HCT116 (cell line): ENCODE results near the gene TEX11. TPM values are rescaled to one million over a fixed set of nuclear protein-coding genes. Genes with fewer than 3 reads are reported as not detected.

Source experiments
- ATAC-seq: fragments of 200-7000 bp; cut with Tn5 transposase; 2 replicates; pipeline ENCODE4 v1.9.1; 2020; ENCODE audit warnings: mild to moderate bottlenecking, moderate library complexity
- BruUV-seq: library from RNA; stranded (reverse); fragments of 400-500 nt; replicated peaks from 2 replicates; lab custom pipeline; 2021; lab: Mats Ljungman, UMichigan
- CTCF ChIA-PET: fragments of 300-600 bp; sonication (Branson Sonifier 250); formaldehyde crosslinking; loops from one replicate; lab custom pipeline; 2021; ENCODE audit warnings: antibody characterized with exemption; lab: Charles Lee
- POLR2A ChIA-PET: fragments of 300-600, 350-600 bp; sonication (Branson Sonifier 250); formaldehyde crosslinking; loops from one replicate; lab custom pipeline; 2021; ENCODE audit warnings: antibody characterized with exemption; lab: Charles Lee
- RAD21 ChIA-PET, 2 experiments: fragments of 300-600 bp; sonication (Branson Sonifier 250); formaldehyde crosslinking; loops; one replicate each; lab custom pipeline; 2023; ENCODE audit warnings: low total read pairs in 2 of 2; ENCODE audit not compliant: uncharacterized antibody in 2 of 2, unreplicated experiment in 2 of 2, low non-redundant PET in 1 of 2; lab: Charles Lee
- DNase-seq: peaks from one replicate; pipeline ENCODE4 v3.0.0-alpha.2; 2010; ENCODE audit warnings: low read depth, low spot score
- H2AFZ ChIP-seq: fragments of 200-600 bp; shearing (Covaris generic), sonication (generic); 2 replicates; pipeline ENCODE4 v1.6.1; 2017; ENCODE audit warnings: low read depth, mixed run types, mixed read lengths, antibody characterized with exemption, low read length; ENCODE audit not compliant: poor library complexity, severe bottlenecking
- H3K27ac ChIP-seq: 2 replicates; pipeline ENCODE4 v1.5.1; 2012; ENCODE audit warnings: low read depth, low read length
- H3K27me3 ChIP-seq: fragments of 200-600 bp; sonication (generic); 2 replicates; pipeline ENCODE4 v1.6.1; 2016; ENCODE audit warnings: mixed run types, low read length, mixed read lengths; ENCODE audit not compliant: insufficient read depth
- H3K36me3 ChIP-seq, 2 experiments: fragments of 200-500 bp in 1 of 2; fragments of 200-600 bp in 1 of 2; sonication (Bioruptor generic) in 1 of 2; sonication (generic) in 1 of 2; 2 replicates each; pipeline versions ENCODE4 v1.5.1 to v1.6.1; 2014 to 2016; ENCODE audit warnings: low read length in 2 of 2, inconsistent platforms in 1 of 2, mixed read lengths in 1 of 2, mixed run types in 1 of 2; ENCODE audit not compliant: insufficient read depth in 2 of 2, control insufficient read depth in 1 of 2
- H3K4me1 ChIP-seq, 2 experiments: fragments of 200-600 bp in 1 of 2; sonication (generic) in 1 of 2; 2 replicates each; pipeline versions ENCODE4 v1.5.1 to v1.6.1; 2012 to 2017; ENCODE audit warnings: low read length in 2 of 2, inconsistent platforms in 1 of 2, mild to moderate bottlenecking in 1 of 2, mixed read lengths in 1 of 2, mixed run types in 1 of 2, moderate library complexity in 1 of 2; ENCODE audit not compliant: insufficient read depth in 2 of 2, control insufficient read depth in 1 of 2
- H3K4me2 ChIP-seq: fragments of 200-600 bp; sonication (generic); 2 replicates; pipeline ENCODE4 v1.6.1; 2017; ENCODE audit warnings: mixed run types, low read length, mixed read lengths
- H3K4me3 ChIP-seq, 2 experiments: fragments of 200-600 bp in 1 of 2; sonication (generic) in 1 of 2; replicated peaks in 1 of 2; 2 replicates each; pipeline ENCODE4 v1.5.1; 2011 to 2016; ENCODE audit warnings: low read length in 2 of 2, control low read depth in 1 of 2, low read depth in 1 of 2, mild to moderate bottlenecking in 1 of 2, mixed read lengths in 1 of 2, mixed run types in 1 of 2
- H3K79me2 ChIP-seq: fragments of 200-600 bp; sonication (generic); 2 replicates; pipeline ENCODE4 v1.6.1; 2017; ENCODE audit warnings: mild to moderate bottlenecking, mixed run types, low read length, moderate library complexity, mixed read lengths; ENCODE audit not compliant: insufficient read depth
- H3K9ac ChIP-seq: fragments of 200-600 bp; sonication (generic); 2 replicates; pipeline ENCODE4 v1.6.1; 2016; ENCODE audit warnings: low read length, mixed read lengths
- H3K9me2 ChIP-seq: fragments of 200-600 bp; sonication (generic), shearing (Covaris generic); 2 replicates; pipeline ENCODE4 v1.6.1; 2017; ENCODE audit warnings: mixed run types, mild to moderate bottlenecking, moderate library complexity; ENCODE audit not compliant: insufficient read depth
- H3K9me3 ChIP-seq, 2 experiments: fragments of 200-500 bp in 1 of 2; fragments of 200-600 bp in 1 of 2; sonication (Bioruptor generic) in 1 of 2; sonication (generic) in 1 of 2; 2 replicates each; pipeline ENCODE4 v1.6.1; 2014 to 2017; ENCODE audit warnings: low read length in 2 of 2, mixed read lengths in 2 of 2, inconsistent platforms in 1 of 2, low read depth in 1 of 2, mild to moderate bottlenecking in 1 of 2, mixed run types in 1 of 2, moderate library complexity in 1 of 2; ENCODE audit not compliant: control insufficient read depth in 1 of 2, insufficient read depth in 1 of 2
- H4K20me1 ChIP-seq: fragments of 200-600 bp; sonication (generic), shearing (Covaris generic); 2 replicates; pipeline ENCODE4 v1.6.1; 2017; ENCODE audit warnings: mixed run types, mild to moderate bottlenecking, moderate library complexity; ENCODE audit not compliant: insufficient read depth
- ATF3 ChIP-seq: IDR thresholded peaks from 2 replicates; pipeline ENCODE4 v1.6.1; 2012
- CBX3 ChIP-seq: IDR thresholded peaks from 2 replicates; pipeline ENCODE4 v1.6.1; 2012; ENCODE audit warnings: low read depth
- CEBPB ChIP-seq: IDR thresholded peaks from 2 replicates; pipeline ENCODE4 v1.6.1; 2012; ENCODE audit warnings: low read depth
- EGR1 ChIP-seq: IDR thresholded peaks from 2 replicates; pipeline ENCODE4 v1.6.1; 2012; ENCODE audit warnings: low read depth
- EZH2phosphoT487 ChIP-seq: fragments of 200-600 bp; IDR thresholded peaks from 2 replicates; pipeline ENCODE4 v1.6.1; 2018; ENCODE audit warnings: antibody characterized with exemption, borderline replicate concordance
- FOSL1 ChIP-seq: IDR thresholded peaks from 2 replicates; pipeline ENCODE4 v1.6.1; 2012; ENCODE audit warnings: low read depth
- MAX ChIP-seq: IDR thresholded peaks from 2 replicates; pipeline ENCODE4 v1.6.1; 2012
- POLR2A ChIP-seq: IDR thresholded peaks from 2 replicates; pipeline ENCODE4 v1.7.0; 2011; ENCODE audit warnings: borderline replicate concordance; ENCODE audit not compliant: insufficient read depth, insufficient read length; ENCODE audit errors: extremely low read depth
- POLR2AphosphoS5 ChIP-seq: IDR thresholded peaks from 2 replicates; pipeline ENCODE4 v1.6.1; 2011; ENCODE audit warnings: mild to moderate bottlenecking, low read depth, low read length, moderate library complexity
- SIN3A ChIP-seq: IDR thresholded peaks from 2 replicates; pipeline ENCODE4 v1.6.1; 2012; ENCODE audit warnings: low read depth
- SP1 ChIP-seq: IDR thresholded peaks from 2 replicates; pipeline ENCODE4 v1.6.1; 2012; ENCODE audit warnings: low read depth
- TCF7L2 ChIP-seq: IDR thresholded peaks from 2 replicates; pipeline ENCODE4 v1.7.0; 2011; ENCODE audit warnings: borderline replicate concordance, inconsistent platforms; ENCODE audit not compliant: insufficient read depth, insufficient read length; ENCODE audit errors: extremely low read depth
- YY1 ChIP-seq: IDR thresholded peaks from 2 replicates; pipeline ENCODE4 v1.6.1; 2011; ENCODE audit warnings: low read length, low read depth, moderate library complexity, mild to moderate bottlenecking; ENCODE audit not compliant: insufficient replicate concordance; ENCODE audit errors: extremely low read depth
- ZBTB33 ChIP-seq: IDR thresholded peaks from 2 replicates; pipeline ENCODE4 v1.6.1; 2011; ENCODE audit warnings: mild to moderate bottlenecking, low read length, moderate library complexity; ENCODE audit not compliant: insufficient replicate concordance; ENCODE audit errors: extremely low read depth
- ZNF274 ChIP-seq: fragments of 200-500 bp; sonication (Bioruptor generic); IDR thresholded peaks from 2 replicates; pipeline ENCODE4 v1.6.1; 2014; ENCODE audit warnings: mild to moderate bottlenecking, low read depth, low read length, inconsistent platforms
- intact Hi-C: fragments of 100-400 bp; cut with micrococcal nuclease; formaldehyde crosslinking; loops from 2 replicates; pipeline ENCODE4 v1.10.0; 2022
- total RNA-seq: library from RNA; stranded (reverse); gene quantifications from one replicate; pipeline ENCODE4 v1.2.1, GENCODE V29; 2021; ENCODE audit not compliant: unreplicated experiment
- TF ChIP-seq, protein P1 (sequence below): IDR thresholded peaks from 2 replicates; pipeline ENCODE4 v1.6.1; 2012; ENCODE audit warnings: low read depth

TEX11 gene
- total RNA-seq, 1 experiment from 2014 or later, result 0.10 TPM

- Histone ChIP-seq H3K79me2 (no peaks in the 10 kb centered on the region), H3K36me3 (peaks cover 0 to 2% of the 10 kb centered on the region in 2 experiments; a peak in 2 of 4 replicates), H2AFZ (no peak overlapping the region), H3K9me2 (no peaks in the 10 kb centered on the region), H3K4me1 (no peaks in the 10 kb centered on the region), H4K20me1 (no peaks in the 10 kb centered on the region), H3K4me3 (no peak overlapping the region), H3K27me3 (no peaks in the 10 kb centered on the region), H3K9me3 (no peaks in the 10 kb centered on the region), H3K27ac (no peak overlapping the region), H3K4me2 (no peak overlapping the region), H3K9ac (no peak overlapping the region)
- CTCF ChIA-PET, result no interaction called here
- DNase-seq (no peak), ATAC-seq (no peak)
- POLR2A ChIA-PET, result no interaction called here
- BruUV-seq, result no TSS peak
- intact Hi-C loops, result no loop called here
- RAD21 ChIA-PET, result no interaction called here
- TF ChIP-seq ZNF274, result no peak
- no peak for TF ChIP-seq POLR2A
- TF ChIP-seq CBX3, result no peak
- no peak for TF ChIP-seq FOSL1
- no peak for TF ChIP-seq TCF7L2
- no peak for TF ChIP-seq CEBPB
- no peak for TF ChIP-seq ATF3
- no peak for TF ChIP-seq SP1
- TF ChIP-seq SIN3A, result no peak
- no peak for TF ChIP-seq POLR2AphosphoS5
- no peak for TF ChIP-seq EGR1
- TF ChIP-seq MAX, result no peak
- no peak for TF ChIP-seq YY1
- TF ChIP-seq EZH2phosphoT487, result no peak
- no peak for TF ChIP-seq ZBTB33
- TF ChIP-seq, protein P1, sequence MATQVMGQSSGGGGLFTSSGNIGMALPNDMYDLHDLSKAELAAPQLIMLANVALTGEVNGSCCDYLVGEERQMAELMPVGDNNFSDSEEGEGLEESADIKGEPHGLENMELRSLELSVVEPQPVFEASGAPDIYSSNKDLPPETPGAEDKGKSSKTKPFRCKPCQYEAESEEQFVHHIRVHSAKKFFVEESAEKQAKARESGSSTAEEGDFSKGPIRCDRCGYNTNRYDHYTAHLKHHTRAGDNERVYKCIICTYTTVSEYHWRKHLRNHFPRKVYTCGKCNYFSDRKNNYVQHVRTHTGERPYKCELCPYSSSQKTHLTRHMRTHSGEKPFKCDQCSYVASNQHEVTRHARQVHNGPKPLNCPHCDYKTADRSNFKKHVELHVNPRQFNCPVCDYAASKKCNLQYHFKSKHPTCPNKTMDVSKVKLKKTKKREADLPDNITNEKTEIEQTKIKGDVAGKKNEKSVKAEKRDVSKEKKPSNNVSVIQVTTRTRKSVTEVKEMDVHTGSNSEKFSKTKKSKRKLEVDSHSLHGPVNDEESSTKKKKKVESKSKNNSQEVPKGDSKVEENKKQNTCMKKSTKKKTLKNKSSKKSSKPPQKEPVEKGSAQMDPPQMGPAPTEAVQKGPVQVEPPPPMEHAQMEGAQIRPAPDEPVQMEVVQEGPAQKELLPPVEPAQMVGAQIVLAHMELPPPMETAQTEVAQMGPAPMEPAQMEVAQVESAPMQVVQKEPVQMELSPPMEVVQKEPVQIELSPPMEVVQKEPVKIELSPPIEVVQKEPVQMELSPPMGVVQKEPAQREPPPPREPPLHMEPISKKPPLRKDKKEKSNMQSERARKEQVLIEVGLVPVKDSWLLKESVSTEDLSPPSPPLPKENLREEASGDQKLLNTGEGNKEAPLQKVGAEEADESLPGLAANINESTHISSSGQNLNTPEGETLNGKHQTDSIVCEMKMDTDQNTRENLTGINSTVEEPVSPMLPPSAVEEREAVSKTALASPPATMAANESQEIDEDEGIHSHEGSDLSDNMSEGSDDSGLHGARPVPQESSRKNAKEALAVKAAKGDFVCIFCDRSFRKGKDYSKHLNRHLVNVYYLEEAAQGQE, result no peak
Observed at GRCh38 chrX:70496491-70496890, 412.0 kb downstream of the TEX11 start.
